ENCODE results near the gene ZNF615. TPM values are rescaled to one million over a fixed set of nuclear protein-coding genes. Genes with fewer than 3 reads are reported as not detected.
"Not testable (repeated sequence)": the region's sequence is repeated elsewhere in the genome, so short reads cannot be mapped to it uniquely, and the experiment has no call there.

The ZNF615 gene
- total RNA-seq, 1 experiment from 2014 or later: 11.4 TPM

GRCh38 chr19:51960621-51961233, 47.3 kb downstream of the ZNF615 start:
- H3K27me3 ChIP-seq; H3K9me3 ChIP-seq (replicated peaks); H3K27ac ChIP-seq; H3K4me3 ChIP-seq; H3K4me1 ChIP-seq; DNase-seq: not testable (repeated sequence)
- H3K36me3 ChIP-seq: peaks cover 21% of the 10 kb centered on the region

GRCh38 chr19:51959791-51960190, 48.2 kb downstream of the ZNF615 start:
- DNase-seq: no peak
- H3K36me3 ChIP-seq: peaks cover 11% of the 10 kb centered on the region
- no peak overlapping the region for H3K27ac ChIP-seq
- no peak overlapping the region for H3K4me3 ChIP-seq
- no peaks in the 10 kb centered on the region for H3K9me3 ChIP-seq (replicated peaks)
- H3K4me1 ChIP-seq: no peaks in the 10 kb centered on the region
- H3K27me3 ChIP-seq: no peaks in the 10 kb centered on the region

- H3K27ac ChIP-seq; H3K27me3 ChIP-seq; H3K36me3 ChIP-seq; H3K9me3 ChIP-seq (replicated peaks); H3K4me3 ChIP-seq; DNase-seq; H3K4me1 ChIP-seq: not testable (repeated sequence)
Observed at GRCh38 chr19:51957846-51958245, 50.2 kb downstream of the ZNF615 start.

GRCh38 chr19:51948975-51949374, 59.0 kb downstream of the ZNF615 start:
- H3K4me3 ChIP-seq: no peak overlapping the region
- DNase-seq: no peak

GRCh38 chr19:51946602-51947001, 61.4 kb downstream of the ZNF615 start:
- Histone ChIP-seq H3K9me3 (replicated peaks) (peaks cover 33% of the 10 kb centered on the region), H3K36me3 (peaks cover 39% of the 10 kb centered on the region), H3K27me3 (no peaks in the 10 kb centered on the region), H3K27ac (no peak overlapping the region), H3K4me1 (no peaks in the 10 kb centered on the region), H3K4me3 (no peak overlapping the region)
- no peak for DNase-seq

More at GRCh38 chr19:51948975-51949374, 59.0 kb downstream of the ZNF615 start:
- H3K27me3 ChIP-seq: no peaks in the 10 kb centered on the region
- no peak overlapping the region for H3K27ac ChIP-seq
- H3K4me1 ChIP-seq: no peaks in the 10 kb centered on the region
- peaks cover 25% of the 10 kb centered on the region for H3K9me3 ChIP-seq (replicated peaks)
- peaks cover 19% of the 10 kb centered on the region for H3K36me3 ChIP-seq

GRCh38 chr19:51944798-51945552, 63.0 kb downstream of the ZNF615 start:
- peaks cover 33% of the 10 kb centered on the region for H3K9me3 ChIP-seq (replicated peaks)
- no peak overlapping the region for H3K27ac ChIP-seq
- H3K4me3 ChIP-seq: no peak overlapping the region
- no peaks in the 10 kb centered on the region for H3K27me3 ChIP-seq
- DNase-seq: no peak
- H3K36me3 ChIP-seq: peaks cover 54% of the 10 kb centered on the region
- H3K4me1 ChIP-seq: no peaks in the 10 kb centered on the region

Other genes starting within 250 kb of the ZNF615 start
- gene FPR2, start 247.0 kb downstream of the ZNF615 start, total RNA-seq (2014; rRNA removed; shearing (Covaris generic)): not detected in 2 replicates
- gene FPR3, start 213.1 kb downstream of the ZNF615 start, total RNA-seq (2014; rRNA removed; shearing (Covaris generic)): not detected in 2 replicates
- 10.0 and 10.8 TPM in 2 replicates for gene ZNF577, start 120.3 kb downstream of the ZNF615 start, total RNA-seq (2014; rRNA removed; shearing (Covaris generic))
- 22.0 and 22.1 TPM in 2 replicates for gene ZNF649, start 103.2 kb downstream of the ZNF615 start, total RNA-seq (2014; rRNA removed; shearing (Covaris generic))
- 4.6 and 5.3 TPM in 2 replicates for gene ZNF613, start 80.7 kb downstream of the ZNF615 start, total RNA-seq (2014; rRNA removed; shearing (Covaris generic))
- gene ZNF350, start 21.4 kb downstream of the ZNF615 start, total RNA-seq (2014; rRNA removed; shearing (Covaris generic)): 6.1 and 7.3 TPM in 2 replicates
- 22.3 TPM in 2 replicates for gene ZNF614, start 20.2 kb upstream of the ZNF615 start, total RNA-seq (2014; rRNA removed; shearing (Covaris generic))
- 8.6 and 10.0 TPM in 2 replicates for gene ZNF432, start 40.6 kb upstream of the ZNF615 start, total RNA-seq (2014; rRNA removed; shearing (Covaris generic))
- gene ZNF841, start 87.6 kb upstream of the ZNF615 start, total RNA-seq (2014; rRNA removed; shearing (Covaris generic)): 11.1 and 13.5 TPM in 2 replicates
- 10.8 and 13.0 TPM in 2 replicates for gene ZNF616, start 131.7 kb upstream of the ZNF615 start, total RNA-seq (2014; rRNA removed; shearing (Covaris generic))
- 4.9 and 5.9 TPM in 2 replicates for gene ZNF836, start 163.4 kb upstream of the ZNF615 start, total RNA-seq (2014; rRNA removed; shearing (Covaris generic))
- 175 and 190 TPM in 2 replicates for gene PPP2R1A, start 181.8 kb upstream of the ZNF615 start, total RNA-seq (2014; rRNA removed; shearing (Covaris generic))

Data from SJCRH30 (cell line).